DOHH2 (cell line): Measurements from ENCODE around the gene TEX2.

ENCODE experiments used
- CTCF ChIP-seq: fragments of 200-600 bp; sonication (generic); IDR thresholded peaks from one replicate; pipeline ENCODE4 v1.5.1; 2014; ENCODE audit warnings: antibody characterized with exemption, mild to moderate bottlenecking, low read depth, low read length; ENCODE audit not compliant: poor library complexity, severe bottlenecking
- EZH2phosphoT487 ChIP-seq: fragments of 200-600 bp; sonication (generic); IDR thresholded peaks from 2 replicates; pipeline ENCODE4 v1.6.1; 2017; ENCODE audit warnings: borderline replicate concordance, mild to moderate bottlenecking, antibody characterized with exemption, low read length, moderate library complexity, mixed read lengths

GRCh38 chr17:64196601-64197000, 66.5 kb downstream of the TEX2 start:
- TF ChIP-seq CTCF (no peak), EZH2phosphoT487 (no peak)
